CD4-positive, alpha-beta T cell treated with Interleukin-6 at 100 ng/mL for 8 hours (primary cell): ENCODE data around the gene JAM3.

Source experiments
- DNase-seq: peaks from one replicate; pipeline ENCODE4 v3.0.0-alpha.2; 2020; ENCODE audit warnings: mixed read lengths, low spot score

JAM3 gene

GRCh38 chr11:134039726-134040385, 29.0 kb upstream of the JAM3 start:
- no peak for DNase-seq

DNA sequence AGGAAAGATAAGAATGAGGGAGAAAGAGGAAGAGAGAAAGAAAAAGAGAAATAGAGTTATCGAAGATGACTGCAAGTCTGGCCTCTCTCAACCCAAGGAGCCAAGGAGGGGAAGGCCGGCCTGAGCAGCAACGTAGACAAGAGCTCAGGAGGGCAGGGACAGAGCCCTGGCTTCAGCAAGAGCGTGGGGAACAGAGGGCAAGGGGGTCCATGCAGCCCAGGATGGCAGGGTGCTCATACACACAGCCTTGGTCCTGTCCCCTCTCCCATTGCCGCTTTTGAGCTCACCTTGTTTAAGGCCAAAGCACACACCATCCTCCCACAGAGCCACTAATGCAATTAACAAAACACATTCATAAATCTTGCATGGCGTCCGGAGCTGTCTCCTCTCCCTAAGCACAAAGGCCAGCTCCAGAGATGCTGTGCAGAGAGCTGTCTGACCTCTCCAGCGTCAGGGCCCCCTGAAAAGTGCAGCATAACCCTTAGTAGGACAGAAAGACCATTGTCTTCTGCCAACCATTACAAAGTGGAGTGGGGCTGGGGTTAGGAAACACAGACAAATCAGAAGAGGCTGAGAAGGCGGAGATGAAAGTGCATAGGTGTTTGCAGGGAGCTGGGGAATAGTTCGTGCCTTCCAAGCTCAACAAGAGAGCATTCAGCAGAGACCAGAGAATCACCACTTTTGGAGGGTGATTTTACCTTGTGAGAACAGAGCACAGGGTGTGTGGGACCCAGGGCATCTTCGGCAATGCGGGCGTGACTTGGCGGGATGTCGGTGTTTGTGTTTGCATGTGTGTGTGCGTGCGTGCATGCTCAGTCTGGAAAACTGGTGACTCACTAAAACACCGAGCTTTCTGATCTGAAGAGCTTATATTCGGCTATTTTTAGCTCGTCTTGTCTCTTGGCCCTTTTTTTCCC, 28.2 kb upstream of the JAM3 start:
- DNase-seq = no peak

DNA sequence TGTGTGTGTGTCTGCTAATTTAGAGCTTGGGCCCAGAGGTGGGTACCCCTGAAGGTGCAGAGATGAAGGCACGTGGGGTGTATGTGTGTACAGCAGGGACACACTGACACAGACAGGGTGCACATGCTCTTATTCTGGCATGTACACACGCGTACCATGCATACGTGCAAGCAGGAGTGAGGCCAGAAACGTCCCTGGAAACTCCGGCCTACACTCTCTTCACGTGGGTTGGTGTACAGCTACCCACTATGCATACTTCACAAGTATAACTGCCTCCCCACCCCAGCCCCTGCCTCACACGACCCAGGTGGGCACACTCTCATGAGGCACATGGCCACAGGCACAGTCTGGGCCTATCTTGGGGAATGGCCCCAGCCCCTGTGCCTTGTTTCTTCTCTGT, 27.5 kb upstream of the JAM3 start:
- DNase-seq = no peak

- no peak for DNase-seq
Measured at GRCh38 chr11:134041791-134042696, 26.8 kb upstream of the JAM3 start.

GRCh38 chr11:134043821-134044420, 25.0 kb upstream of the JAM3 start:
- DNase-seq = no peak

GRCh38 chr11:134044514-134045284, 24.2 kb upstream of the JAM3 start:
- no peak for DNase-seq

DNA sequence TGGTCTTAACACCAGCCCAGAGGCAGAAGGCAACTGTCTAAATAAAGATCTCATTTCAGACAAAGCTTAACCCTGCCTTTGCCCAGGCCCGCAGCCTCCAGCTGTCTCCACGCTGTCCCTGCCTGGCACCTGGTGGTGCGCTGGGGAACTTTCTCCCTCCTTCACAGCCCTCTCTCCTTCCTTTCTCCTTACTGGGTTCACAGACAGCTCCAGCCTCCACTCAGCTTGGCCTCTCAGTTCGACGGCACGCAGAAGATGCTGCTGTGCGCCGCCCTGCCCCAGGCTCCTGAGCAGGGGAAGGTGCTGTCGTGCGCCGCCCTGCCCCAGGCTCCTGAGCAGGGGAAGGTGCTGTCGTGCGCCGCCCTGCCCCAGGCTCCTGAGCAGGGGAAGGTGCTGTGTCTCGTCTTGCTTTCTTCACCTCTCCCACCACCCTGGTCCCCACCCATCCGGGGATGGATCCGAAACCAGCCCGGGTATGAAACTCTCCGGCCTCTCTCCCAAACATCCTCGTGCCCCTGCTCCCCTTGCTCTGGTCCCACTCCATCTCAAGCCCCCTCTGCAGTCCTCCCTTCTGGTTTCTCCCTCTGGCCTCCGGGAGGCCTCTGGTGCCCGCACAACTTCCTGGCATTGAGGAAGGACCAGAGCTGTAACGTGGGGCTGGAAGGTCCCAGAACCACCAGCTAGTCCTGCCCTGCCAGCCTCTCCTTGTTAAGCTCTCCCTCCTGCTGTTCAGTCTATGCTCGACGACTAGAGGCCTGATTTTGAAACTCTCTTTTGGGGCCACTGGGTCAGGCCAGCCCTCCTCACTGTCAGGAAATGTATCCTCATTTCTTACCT, 22.9 kb upstream of the JAM3 start:
- peak; percentile 14 for DNase-seq

GRCh38 chr11:134046681-134047449, 22.0 kb upstream of the JAM3 start:
- no peak for DNase-seq

DNA sequence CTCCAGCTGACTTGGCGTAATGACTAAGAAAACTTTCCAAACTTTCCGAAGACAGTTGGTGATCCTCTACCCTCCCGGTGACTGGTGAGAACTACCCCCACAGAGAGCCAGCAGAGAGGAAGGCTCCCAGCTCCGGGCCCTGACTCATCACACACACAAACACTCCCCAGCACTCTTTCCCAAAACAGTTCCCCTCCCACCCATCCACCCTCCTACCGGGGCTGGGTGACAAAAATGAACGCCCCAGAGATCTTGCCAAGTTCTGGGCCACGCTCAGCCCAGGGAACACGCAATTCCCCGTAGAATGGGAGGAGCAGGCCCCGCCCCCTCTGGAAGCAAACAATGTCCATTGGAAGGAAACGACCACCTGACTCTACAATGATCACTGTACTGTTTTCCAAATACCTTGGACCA, 21.3 kb upstream of the JAM3 start:
- DNase-seq = no peak

GRCh38 chr11:134048028-134048427, 20.8 kb upstream of the JAM3 start:
- no peak for DNase-seq

- no peak for DNase-seq
Measured at GRCh38 chr11:134049303-134049702, 19.6 kb upstream of the JAM3 start.

GRCh38 chr11:134050541-134051383, 18.1 kb upstream of the JAM3 start:
- DNase-seq = peak; percentile 70

DNA sequence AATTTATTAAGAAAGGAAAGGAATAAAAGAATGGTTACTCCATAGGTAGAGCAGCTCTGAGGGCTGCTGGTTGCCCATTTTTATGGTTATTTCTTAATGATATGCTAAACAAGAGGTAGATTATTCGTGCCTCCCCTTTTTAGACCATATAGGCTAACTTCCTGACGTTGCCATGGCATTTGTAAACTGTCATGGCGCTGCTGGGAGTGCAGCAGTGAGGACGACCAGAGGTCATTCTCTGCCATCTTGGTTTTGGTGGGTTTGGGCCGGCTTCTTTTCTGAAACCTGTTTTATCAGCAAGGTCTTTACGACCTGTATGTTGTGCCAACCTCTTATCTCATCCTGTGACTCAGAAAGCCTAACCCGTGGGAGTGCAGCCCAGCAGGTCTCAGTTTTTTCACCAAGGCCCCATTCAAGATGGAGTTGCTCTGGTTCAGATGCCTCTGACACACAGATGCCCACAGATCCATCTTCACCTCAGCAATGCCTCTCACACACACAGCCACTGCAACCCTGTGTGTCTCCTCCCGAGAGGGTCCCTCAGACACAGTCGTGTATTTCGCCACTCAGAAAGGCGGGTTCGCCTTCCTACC, 16.4 kb upstream of the JAM3 start:
- no peak for DNase-seq

DNA sequence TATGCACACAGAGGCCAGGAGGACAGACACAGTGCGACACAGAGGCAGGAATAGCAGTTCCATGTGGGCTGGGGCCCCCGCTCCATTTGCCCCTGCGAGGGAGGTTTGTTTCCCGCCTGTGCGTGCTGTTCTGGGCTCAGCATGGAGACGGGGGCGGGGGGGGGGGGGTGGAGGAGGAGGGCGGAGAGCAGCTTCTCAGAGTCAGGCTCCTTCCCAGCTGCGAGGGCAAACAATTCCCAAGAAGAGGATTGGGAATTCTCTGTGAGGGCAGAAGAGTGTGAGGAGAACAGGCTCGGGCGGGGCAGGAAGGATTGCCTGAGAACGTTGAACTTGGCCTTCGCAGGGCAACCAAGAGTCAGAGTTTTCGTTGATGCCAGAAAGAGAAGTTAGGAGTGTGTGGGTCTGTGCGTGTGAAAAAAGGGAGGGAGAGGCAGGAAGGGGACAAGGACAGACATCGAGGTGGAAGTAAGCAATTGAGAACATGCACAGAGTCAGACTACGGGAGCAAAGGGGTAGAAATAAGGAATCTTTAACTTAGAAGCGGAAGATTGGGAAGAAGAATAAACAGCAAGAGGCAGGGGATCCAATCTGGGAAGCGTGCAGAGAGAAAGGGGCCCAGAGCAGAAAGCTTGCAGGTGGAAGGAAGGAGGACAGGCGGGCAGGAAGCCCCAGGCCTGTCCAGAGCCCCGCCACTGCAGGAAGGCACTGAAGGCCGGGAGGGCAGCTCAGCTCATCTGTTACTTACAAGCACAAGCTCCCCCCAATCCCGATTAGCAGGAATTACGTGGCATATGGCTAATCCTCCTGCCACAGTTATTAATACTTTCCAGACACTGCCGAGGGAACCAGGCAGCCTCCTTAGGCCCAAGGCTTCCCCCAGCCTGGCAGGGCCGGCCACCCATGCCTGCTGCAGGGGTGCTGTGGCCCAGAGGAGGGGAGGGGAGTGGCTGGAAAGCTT, 15.6 kb upstream of the JAM3 start:
- no peak for DNase-seq

DNA sequence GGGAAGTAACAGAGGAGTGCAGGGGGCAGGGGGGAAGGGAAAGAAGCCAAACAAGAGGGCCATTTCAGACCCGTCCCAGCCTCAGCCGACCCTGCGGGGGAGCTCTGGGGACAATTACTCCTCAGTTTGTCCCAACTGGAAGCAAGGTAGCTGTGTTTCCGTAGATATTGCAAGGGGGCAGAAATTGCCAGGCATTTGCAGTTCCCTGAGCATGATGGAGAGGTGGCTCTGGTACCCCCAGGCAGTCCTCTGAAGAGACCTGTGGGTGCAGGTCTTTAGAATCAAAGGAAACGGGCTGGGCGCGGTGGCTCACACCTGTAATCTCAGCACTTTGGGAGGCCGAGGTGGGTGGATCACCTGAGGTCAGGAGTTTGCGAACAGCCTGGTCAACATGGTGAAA, 13.8 kb upstream of the JAM3 start:
- no peak for DNase-seq

- DNase-seq = no peak
Measured at GRCh38 chr11:134060316-134060715, 8.6 kb upstream of the JAM3 start.
